K562 (cell line): ENCODE data around the gene BCAS3. TPM values are rescaled to one million over a fixed set of nuclear protein-coding genes. Genes with fewer than 3 reads are reported as not detected.

Source experiments
- ATF7 ChIP-seq: fragments of 450-650 bp; IDR thresholded peaks from 2 replicates; pipeline ENCODE4 v1.7.1; 2014; ENCODE audit warnings: mild to moderate bottlenecking, moderate library complexity
- CBFA2T3 ChIP-seq: fragments of 450-650 bp; IDR thresholded peaks from 2 replicates; pipeline ENCODE4 v1.6.1; 2017
- CHD4 ChIP-seq: fragments of 200-600 bp; sonication (generic); IDR thresholded peaks from 3 replicates; pipeline ENCODE4 v1.6.1; 2012; ENCODE audit warnings: low read depth, mild to moderate bottlenecking, mixed read lengths, low read length, inconsistent platforms; ENCODE audit not compliant: insufficient read depth, insufficient replicate concordance, poor library complexity, severe bottlenecking
- E2F3 ChIP-seq: fragments of 250-450 bp; sonication (Bioruptor Pico); IDR thresholded peaks from 2 replicates; pipeline ENCODE4 v1.4.0; 2020; ENCODE audit warnings: mild to moderate bottlenecking
- FOXP1 ChIP-seq: sonication (generic); formaldehyde crosslinking; IDR thresholded peaks from 2 replicates; pipeline ENCODE4 v1.8.0; 2022; ENCODE audit warnings: mild to moderate bottlenecking, missing genetic modification reagents
- MEIS2 ChIP-seq: fragments of 450-650 bp; IDR thresholded peaks from 2 replicates; pipeline ENCODE4 v1.6.1; 2014; ENCODE audit warnings: mild to moderate bottlenecking; ENCODE audit not compliant: partially characterized antibody
- NCOR1 ChIP-seq: fragments of 450-650 bp; IDR thresholded peaks from 2 replicates; pipeline ENCODE4 v1.6.1; 2016; ENCODE audit warnings: mild to moderate bottlenecking, moderate library complexity
- NR3C1 ChIP-seq: sonication (generic); formaldehyde crosslinking; IDR thresholded peaks from 2 replicates; pipeline ENCODE4 v1.8.1; 2022; ENCODE audit warnings: missing genetic modification reagents
- POLR3A ChIP-seq: IDR thresholded peaks from 2 replicates; pipeline ENCODE4 v1.6.1; 2011; ENCODE audit warnings: borderline replicate concordance, mild to moderate bottlenecking, moderate library complexity; ENCODE audit not compliant: insufficient read length, insufficient read depth; ENCODE audit errors: extremely low read depth
- polyA plus RNA-seq, 8 experiments: library from polyadenylated mRNA; depleted of rRNA in 4 of 8; stranded (reverse) in 5 of 8; unstranded in 3 of 8; fragments of >200 nt; fragmentation: Nextera tagmentation in 2 of 8; fragmentation: Illumina TruSeq in 1 of 8; extraction: Ambion mirVana in 2 of 8; extraction: Trizol in 1 of 8; gene quantifications; 2 replicates each; pipeline versions ENCODE4 v1.2.1 to v1.2.3, GENCODE V29; 2011 to 2014; ENCODE audit warnings: inconsistent platforms in 1 of 8, missing spikeins in 1 of 8
- total RNA-seq, 7 experiments: library from RNA; depleted of rRNA in 6 of 7; stranded (reverse); fragments of >200 nt in 6 of 7; fragmentation: Illumina TruSeq in 2 of 7; extraction: Trizol in 2 of 7; gene quantifications; 2 replicates each; pipeline versions ENCODE4 v1.2.1 to v1.2.3, GENCODE V29; 2011 to 2021; ENCODE audit warnings: low replicate concordance in 1 of 7
- TF ChIP-seq, protein P1 (sequence below): sonication (generic); formaldehyde crosslinking; IDR thresholded peaks from 2 replicates; pipeline ENCODE4 v1.8.0; 2022; ENCODE audit warnings: mild to moderate bottlenecking, missing genetic modification reagents
- TF ChIP-seq, protein P2 (sequence below): IDR thresholded peaks from 2 replicates; pipeline ENCODE4 v1.6.1; 2011; ENCODE audit warnings: borderline replicate concordance, low read depth, mild to moderate bottlenecking, moderate library complexity, low read length; ENCODE audit not compliant: insufficient read depth, poor library complexity, severe bottlenecking
- TF ChIP-seq, protein P3 (sequence below): fragments of 200-600 bp; sonication (generic); IDR thresholded peaks from one replicate; pipeline ENCODE4 v1.6.1; 2012; ENCODE audit warnings: mild to moderate bottlenecking, low read depth, low read length, inconsistent platforms

The BCAS3 gene
- total and polyA plus RNA-seq, 9 of the 15 experiments (the other 6 are each of a cell fraction or from before 2014, with no cell fraction given) = 1.9 to 5.5 (median 3.5) TPM

DNA sequence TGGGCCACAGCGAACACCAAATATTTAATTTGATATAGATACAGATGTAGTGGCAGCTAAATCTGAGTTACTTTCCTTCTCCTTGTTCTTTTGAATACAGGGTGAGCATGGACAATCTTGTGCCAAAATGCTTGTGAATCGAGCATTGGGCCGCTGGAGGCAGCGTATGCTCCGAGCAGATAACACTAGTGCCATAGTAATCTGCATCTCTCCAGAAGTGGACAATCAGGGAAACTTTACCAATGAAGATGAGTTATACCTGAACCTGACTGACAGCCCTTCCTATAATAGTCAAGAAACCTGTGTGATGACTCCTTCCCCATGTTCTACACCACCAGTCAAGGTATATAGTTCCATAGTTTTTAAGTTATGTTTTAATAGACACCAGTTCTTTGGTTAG lies 21.2 kb upstream of the BCAS3 start (continued):
- TF ChIP-seq NR3C1 (CRISPR knock-in tag) (no peak), CHD4 (no peak), FOXP1 (CRISPR knock-in tag) (no peak), E2F3 (CRISPR knock-in tag) (no peak), NCOR1 (peak; percentile 45; the same call in 1 of the 2 replicates), MEIS2 (peak; percentile 45), ATF7 (no peak), CBFA2T3 (peak; percentile 79), POLR3A (no peak)
- TF ChIP-seq, protein P1, sequence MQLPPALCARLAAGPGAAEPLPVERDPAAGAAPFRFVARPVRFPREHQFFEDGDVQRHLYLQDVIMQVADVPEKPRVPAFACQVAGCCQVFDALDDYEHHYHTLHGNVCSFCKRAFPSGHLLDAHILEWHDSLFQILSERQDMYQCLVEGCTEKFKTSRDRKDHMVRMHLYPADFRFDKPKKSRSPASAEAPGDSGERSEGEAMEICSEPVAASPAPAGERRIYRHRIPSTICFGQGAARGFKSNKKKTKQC (CRISPR knock-in tag) = no peak
- TF ChIP-seq, protein P2, sequence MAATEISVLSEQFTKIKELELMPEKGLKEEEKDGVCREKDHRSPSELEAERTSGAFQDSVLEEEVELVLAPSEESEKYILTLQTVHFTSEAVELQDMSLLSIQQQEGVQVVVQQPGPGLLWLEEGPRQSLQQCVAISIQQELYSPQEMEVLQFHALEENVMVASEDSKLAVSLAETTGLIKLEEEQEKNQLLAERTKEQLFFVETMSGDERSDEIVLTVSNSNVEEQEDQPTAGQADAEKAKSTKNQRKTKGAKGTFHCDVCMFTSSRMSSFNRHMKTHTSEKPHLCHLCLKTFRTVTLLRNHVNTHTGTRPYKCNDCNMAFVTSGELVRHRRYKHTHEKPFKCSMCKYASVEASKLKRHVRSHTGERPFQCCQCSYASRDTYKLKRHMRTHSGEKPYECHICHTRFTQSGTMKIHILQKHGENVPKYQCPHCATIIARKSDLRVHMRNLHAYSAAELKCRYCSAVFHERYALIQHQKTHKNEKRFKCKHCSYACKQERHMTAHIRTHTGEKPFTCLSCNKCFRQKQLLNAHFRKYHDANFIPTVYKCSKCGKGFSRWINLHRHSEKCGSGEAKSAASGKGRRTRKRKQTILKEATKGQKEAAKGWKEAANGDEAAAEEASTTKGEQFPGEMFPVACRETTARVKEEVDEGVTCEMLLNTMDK = no peak
- TF ChIP-seq, protein P3, sequence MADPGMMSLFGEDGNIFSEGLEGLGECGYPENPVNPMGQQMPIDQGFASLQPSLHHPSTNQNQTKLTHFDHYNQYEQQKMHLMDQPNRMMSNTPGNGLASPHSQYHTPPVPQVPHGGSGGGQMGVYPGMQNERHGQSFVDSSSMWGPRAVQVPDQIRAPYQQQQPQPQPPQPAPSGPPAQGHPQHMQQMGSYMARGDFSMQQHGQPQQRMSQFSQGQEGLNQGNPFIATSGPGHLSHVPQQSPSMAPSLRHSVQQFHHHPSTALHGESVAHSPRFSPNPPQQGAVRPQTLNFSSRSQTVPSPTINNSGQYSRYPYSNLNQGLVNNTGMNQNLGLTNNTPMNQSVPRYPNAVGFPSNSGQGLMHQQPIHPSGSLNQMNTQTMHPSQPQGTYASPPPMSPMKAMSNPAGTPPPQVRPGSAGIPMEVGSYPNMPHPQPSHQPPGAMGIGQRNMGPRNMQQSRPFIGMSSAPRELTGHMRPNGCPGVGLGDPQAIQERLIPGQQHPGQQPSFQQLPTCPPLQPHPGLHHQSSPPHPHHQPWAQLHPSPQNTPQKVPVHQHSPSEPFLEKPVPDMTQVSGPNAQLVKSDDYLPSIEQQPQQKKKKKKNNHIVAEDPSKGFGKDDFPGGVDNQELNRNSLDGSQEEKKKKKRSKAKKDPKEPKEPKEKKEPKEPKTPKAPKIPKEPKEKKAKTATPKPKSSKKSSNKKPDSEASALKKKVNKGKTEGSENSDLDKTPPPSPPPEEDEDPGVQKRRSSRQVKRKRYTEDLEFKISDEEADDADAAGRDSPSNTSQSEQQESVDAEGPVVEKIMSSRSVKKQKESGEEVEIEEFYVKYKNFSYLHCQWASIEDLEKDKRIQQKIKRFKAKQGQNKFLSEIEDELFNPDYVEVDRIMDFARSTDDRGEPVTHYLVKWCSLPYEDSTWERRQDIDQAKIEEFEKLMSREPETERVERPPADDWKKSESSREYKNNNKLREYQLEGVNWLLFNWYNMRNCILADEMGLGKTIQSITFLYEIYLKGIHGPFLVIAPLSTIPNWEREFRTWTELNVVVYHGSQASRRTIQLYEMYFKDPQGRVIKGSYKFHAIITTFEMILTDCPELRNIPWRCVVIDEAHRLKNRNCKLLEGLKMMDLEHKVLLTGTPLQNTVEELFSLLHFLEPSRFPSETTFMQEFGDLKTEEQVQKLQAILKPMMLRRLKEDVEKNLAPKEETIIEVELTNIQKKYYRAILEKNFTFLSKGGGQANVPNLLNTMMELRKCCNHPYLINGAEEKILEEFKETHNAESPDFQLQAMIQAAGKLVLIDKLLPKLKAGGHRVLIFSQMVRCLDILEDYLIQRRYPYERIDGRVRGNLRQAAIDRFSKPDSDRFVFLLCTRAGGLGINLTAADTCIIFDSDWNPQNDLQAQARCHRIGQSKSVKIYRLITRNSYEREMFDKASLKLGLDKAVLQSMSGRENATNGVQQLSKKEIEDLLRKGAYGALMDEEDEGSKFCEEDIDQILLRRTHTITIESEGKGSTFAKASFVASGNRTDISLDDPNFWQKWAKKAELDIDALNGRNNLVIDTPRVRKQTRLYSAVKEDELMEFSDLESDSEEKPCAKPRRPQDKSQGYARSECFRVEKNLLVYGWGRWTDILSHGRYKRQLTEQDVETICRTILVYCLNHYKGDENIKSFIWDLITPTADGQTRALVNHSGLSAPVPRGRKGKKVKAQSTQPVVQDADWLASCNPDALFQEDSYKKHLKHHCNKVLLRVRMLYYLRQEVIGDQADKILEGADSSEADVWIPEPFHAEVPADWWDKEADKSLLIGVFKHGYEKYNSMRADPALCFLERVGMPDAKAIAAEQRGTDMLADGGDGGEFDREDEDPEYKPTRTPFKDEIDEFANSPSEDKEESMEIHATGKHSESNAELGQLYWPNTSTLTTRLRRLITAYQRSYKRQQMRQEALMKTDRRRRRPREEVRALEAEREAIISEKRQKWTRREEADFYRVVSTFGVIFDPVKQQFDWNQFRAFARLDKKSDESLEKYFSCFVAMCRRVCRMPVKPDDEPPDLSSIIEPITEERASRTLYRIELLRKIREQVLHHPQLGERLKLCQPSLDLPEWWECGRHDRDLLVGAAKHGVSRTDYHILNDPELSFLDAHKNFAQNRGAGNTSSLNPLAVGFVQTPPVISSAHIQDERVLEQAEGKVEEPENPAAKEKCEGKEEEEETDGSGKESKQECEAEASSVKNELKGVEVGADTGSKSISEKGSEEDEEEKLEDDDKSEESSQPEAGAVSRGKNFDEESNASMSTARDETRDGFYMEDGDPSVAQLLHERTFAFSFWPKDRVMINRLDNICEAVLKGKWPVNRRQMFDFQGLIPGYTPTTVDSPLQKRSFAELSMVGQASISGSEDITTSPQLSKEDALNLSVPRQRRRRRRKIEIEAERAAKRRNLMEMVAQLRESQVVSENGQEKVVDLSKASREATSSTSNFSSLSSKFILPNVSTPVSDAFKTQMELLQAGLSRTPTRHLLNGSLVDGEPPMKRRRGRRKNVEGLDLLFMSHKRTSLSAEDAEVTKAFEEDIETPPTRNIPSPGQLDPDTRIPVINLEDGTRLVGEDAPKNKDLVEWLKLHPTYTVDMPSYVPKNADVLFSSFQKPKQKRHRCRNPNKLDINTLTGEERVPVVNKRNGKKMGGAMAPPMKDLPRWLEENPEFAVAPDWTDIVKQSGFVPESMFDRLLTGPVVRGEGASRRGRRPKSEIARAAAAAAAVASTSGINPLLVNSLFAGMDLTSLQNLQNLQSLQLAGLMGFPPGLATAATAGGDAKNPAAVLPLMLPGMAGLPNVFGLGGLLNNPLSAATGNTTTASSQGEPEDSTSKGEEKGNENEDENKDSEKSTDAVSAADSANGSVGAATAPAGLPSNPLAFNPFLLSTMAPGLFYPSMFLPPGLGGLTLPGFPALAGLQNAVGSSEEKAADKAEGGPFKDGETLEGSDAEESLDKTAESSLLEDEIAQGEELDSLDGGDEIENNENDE = no peak
